ENCODE data around the gene UGT1A8.
"Not testable (repeated sequence)": the region's sequence is repeated elsewhere in the genome, so short reads cannot be mapped to it uniquely, and the experiment has no call there.

UGT1A8 gene

GRCh38 chr2:233736868-233737653 lies 119.6 kb downstream of the UGT1A8 start:
- DNase-seq = not testable (repeated sequence)

- no peak for DNase-seq
Measured at GRCh38 chr2:233740870-233741269, 123.4 kb downstream of the UGT1A8 start.

DNA sequence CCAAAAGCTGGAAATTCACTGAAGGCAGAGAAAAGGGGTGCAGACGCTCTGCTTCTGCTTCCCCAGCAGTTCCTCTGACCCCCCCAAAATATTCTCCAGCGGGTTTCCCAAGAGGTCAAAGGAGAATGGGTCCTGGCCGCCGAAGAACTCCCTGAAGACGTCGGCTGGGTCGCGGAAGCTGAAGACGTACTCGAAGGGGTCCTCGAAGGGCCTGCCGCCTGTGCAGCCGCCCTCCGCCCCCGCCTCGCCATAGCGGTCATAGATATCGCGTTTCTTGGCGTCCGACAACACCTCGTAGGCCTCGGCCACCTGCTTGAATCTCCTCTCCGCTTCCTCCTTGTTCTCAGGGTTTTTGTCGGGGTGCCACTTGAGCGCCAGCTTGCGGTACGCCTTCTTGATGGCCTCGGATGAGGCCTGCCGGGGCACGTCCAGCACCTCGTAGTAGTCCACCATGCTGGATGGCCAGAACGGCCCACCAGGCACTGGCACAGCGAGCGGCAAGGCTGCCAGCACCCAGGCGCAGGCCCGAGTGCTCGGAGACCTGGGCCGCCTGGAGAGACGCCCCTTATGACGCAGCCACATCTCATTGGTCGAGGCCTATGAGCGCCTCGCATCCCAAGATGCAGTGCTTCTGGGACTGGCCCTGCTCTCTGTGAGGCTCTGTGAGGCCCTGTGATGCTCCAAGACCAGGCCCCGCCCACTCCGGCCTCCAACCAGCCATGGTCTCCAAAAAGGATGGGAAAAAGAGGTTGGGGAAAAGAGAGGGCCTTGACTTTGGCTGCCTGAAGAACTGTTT lies 126.2 kb downstream of the UGT1A8 start:
- no peak for DNase-seq

DNA sequence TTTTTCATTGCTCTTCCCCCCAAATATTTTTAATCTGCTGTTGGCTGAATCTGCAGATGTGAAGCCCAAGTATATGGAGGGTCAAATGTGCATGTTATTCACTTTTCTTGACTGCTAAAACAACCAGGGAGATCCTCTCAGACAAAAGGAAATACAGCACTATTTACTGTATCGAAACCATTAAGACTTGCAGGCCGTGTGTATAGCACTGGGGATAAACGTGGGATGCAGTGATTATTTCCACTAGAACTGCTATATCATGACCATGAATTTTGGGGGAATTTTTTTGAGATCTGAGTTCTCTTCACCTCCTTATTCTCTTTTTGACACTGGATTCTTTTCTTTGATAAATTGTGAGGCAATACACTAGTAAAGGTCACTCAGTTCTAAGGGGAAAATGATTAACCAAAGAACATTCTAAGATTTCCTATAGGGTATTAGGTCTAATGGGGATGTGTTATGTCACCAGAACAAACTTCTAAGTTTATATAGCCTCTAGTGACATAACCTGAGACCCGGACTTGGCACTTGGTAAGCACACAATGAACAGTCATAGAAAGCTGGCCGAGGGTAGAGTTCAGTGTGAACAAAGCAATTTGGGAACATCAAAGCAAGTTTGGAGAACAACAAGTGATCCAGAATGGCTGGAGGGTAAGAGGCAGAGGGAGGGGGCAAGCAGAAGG lies 127.8 kb downstream of the UGT1A8 start:
- DNase-seq = no peak

DNA sequence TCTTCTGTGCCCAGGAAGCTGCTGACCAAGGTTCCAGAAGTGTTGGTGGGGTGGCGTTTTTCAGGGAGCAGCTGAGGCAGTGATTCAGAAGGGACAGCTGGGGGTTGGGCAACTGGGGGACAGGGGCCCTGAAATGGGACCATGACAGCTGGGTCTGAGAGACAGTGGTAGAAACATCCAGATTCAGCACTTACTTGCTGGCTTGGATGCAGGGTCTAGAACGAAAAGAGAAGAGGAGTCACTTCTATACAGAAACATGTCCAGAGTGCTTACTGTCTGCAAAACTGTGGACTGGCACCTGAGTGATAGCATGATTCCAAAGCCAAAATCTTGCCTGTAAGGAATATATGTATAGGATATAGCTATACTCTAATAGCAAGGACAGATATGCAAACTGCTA lies 128.4 kb downstream of the UGT1A8 start:
- DNase-seq = not testable (repeated sequence)

GRCh38 chr2:233746475-233747282 lies 129.2 kb downstream of the UGT1A8 start:
- no peak for DNase-seq

DNA sequence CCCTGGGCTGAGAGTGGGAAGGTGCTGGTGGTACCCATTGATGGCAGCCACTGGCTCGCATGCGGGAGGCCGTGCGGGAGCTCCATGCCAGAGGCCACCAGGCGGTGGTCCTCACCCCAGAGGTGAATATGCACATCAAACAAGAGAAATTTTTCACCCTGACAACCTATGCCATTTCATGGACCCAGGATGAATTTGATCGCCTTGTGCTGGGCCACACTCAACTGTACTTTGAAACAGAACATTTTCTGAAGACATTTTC lies 129.8 kb downstream of the UGT1A8 start:
- DNase-seq = no peak

DNA sequence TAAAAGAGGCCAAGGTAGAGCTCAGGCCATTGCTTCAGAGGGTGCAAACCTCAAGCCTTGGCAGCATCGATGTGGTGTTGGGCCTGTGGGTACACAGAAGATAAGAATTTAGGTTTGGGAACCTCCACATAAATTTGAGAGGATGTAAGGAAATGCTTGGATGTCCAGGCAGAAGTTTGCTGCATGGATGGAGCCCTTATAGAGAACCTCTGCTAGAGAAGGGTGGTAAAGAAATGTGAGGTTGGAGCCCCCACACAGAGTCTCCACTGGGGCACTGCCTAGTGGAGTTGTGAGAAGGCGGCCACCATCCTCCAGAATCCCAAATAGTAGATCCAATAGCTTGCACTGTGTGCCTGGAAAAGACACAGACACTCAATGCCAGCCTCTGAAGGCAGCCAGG lies 133.3 kb downstream of the UGT1A8 start:
- DNase-seq = not testable (repeated sequence)

GRCh38 chr2:233751212-233752009 lies 134.0 kb downstream of the UGT1A8 start:
- DNase-seq = not testable (repeated sequence)

GRCh38 chr2:233754872-233755611 lies 137.6 kb downstream of the UGT1A8 start:
- no peak for DNase-seq

GRCh38 chr2:233756429-233757081 lies 139.1 kb downstream of the UGT1A8 start:
- DNase-seq = no peak

GRCh38 chr2:233758141-233758540 lies 140.7 kb downstream of the UGT1A8 start:
- DNase-seq = no peak

- no peak for DNase-seq
Measured at GRCh38 chr2:233758849-233759248, 141.4 kb downstream of the UGT1A8 start.

- no peak for DNase-seq
Measured at GRCh38 chr2:233760043-233760442, 142.6 kb downstream of the UGT1A8 start, which contains the start of gene UGT1A1. Gene UGT1A1 (plus strand): TSS chr2:233760270. CDS start chr2:233760288, 18 bp downstream.

GRCh38 chr2:233761040-233761769 lies 143.8 kb downstream of the UGT1A8 start:
- no peak for DNase-seq

DNA sequence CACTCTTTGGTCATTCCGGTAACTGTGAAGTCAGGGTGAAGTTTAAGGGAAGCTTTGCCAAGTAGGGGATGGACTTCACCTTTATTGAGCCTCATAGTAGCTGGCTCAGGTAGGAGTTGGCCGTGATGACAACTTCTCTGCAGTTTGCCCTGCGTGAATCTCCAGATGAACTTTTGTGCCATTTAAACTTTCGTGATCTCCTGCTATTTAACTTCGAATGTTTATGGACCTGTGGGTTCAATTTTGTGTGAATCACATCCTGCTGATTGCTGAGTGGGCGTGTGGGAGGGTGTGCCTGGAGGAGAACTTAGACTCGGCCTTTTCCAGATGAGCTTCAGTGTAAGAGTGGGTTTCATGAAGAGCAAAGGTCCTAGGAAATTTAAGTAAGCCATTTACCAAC lies 146.8 kb downstream of the UGT1A8 start:
- DNase-seq = no peak

- DNase-seq = no peak
Measured at GRCh38 chr2:233764761-233765160, 147.3 kb downstream of the UGT1A8 start.

GRCh38 chr2:233766416-233766815 lies 149.0 kb downstream of the UGT1A8 start:
- DNase-seq = no peak

DNA sequence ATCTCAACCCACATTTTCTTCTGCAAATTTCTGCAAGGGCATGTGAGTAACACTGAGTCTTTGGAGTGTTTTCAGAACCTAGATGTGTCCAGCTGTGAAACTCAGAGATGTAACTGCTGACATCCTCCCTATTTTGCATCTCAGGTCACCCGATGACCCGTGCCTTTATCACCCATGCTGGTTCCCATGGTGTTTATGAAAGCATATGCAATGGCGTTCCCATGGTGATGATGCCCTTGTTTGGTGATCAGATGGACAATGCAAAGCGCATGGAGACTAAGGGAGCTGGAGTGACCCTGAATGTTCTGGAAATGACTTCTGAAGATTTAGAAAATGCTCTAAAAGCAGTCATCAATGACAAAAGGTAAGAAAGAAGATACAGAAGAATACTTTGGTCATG lies 150.6 kb downstream of the UGT1A8 start:
- DNase-seq = no peak

GRCh38 chr2:233769260-233769659 lies 151.8 kb downstream of the UGT1A8 start:
- no peak for DNase-seq
